Karpas-422 (cell line): ENCODE measurements around the gene TSPY2. TPM values are rescaled to one million over a fixed set of nuclear protein-coding genes. Genes with fewer than 3 reads are reported as not detected.
"Not testable (repeated sequence)": the region's sequence is repeated elsewhere in the genome, so short reads cannot be mapped to it uniquely, and the experiment has no call there.

Source experiments
- DNase-seq: peaks from one replicate; pipeline ENCODE4 v3.0.0-alpha.2; 2015
- H2AFZ ChIP-seq: fragments of 200-600 bp; sonication (generic); 2 replicates; pipeline ENCODE4 v1.6.1; 2014; ENCODE audit warnings: antibody characterized with exemption, low read length, mixed read lengths
- H3K27ac ChIP-seq: fragments of 200-600 bp; sonication (generic); 2 replicates; pipeline ENCODE4 v1.5.1; 2014; ENCODE audit warnings: mild to moderate bottlenecking, low read length, moderate library complexity
- H3K27me3 ChIP-seq: fragments of 200-600 bp; sonication (generic); 2 replicates; pipeline ENCODE4 v1.6.1; 2014; ENCODE audit warnings: low read length, mixed read lengths
- H3K36me3 ChIP-seq: fragments of 200-600 bp; sonication (generic); 2 replicates; pipeline ENCODE4 v1.6.1; 2014; ENCODE audit warnings: low read length, mixed read lengths; ENCODE audit not compliant: insufficient read depth
- H3K4me1 ChIP-seq: fragments of 200-600 bp; sonication (generic); 2 replicates; pipeline ENCODE4 v1.6.1; 2014; ENCODE audit warnings: mild to moderate bottlenecking, low read length, mixed read lengths
- H3K4me2 ChIP-seq: fragments of 200-600 bp; sonication (generic); 2 replicates; pipeline ENCODE4 v1.6.1; 2014; ENCODE audit warnings: low read length, low read depth, mild to moderate bottlenecking; ENCODE audit not compliant: poor library complexity, severe bottlenecking
- H3K4me3 ChIP-seq: fragments of 200-600 bp; sonication (generic); 2 replicates; pipeline ENCODE4 v1.5.1; 2014; ENCODE audit warnings: mild to moderate bottlenecking, antibody characterized with exemption, low read length, mixed read lengths
- H3K79me2 ChIP-seq: fragments of 200-600 bp; sonication (generic); 2 replicates; pipeline ENCODE4 v1.6.1; 2014; ENCODE audit warnings: mild to moderate bottlenecking, low read length, mixed read lengths
- H3K9ac ChIP-seq: fragments of 200-600 bp; sonication (generic); 2 replicates; pipeline ENCODE4 v1.6.0; 2014; ENCODE audit warnings: low read length
- H3K9me2 ChIP-seq: fragments of 200-600 bp; sonication (generic), shearing (Covaris generic); replicated peaks from 2 replicates; pipeline ENCODE4 v1.6.0; 2014; ENCODE audit warnings: mild to moderate bottlenecking, low read length, moderate library complexity; ENCODE audit not compliant: insufficient read depth
- H3K9me3 ChIP-seq: fragments of 300-700, 200-600 bp; sonication (generic); 2 replicates; pipeline ENCODE4 v1.6.1; 2014; ENCODE audit warnings: low read length, mixed read lengths
- H4K20me1 ChIP-seq: fragments of 200-600 bp; sonication (generic); 2 replicates; pipeline ENCODE4 v1.6.1; 2014; ENCODE audit warnings: mild to moderate bottlenecking, antibody characterized with exemption, low read length, low read depth; ENCODE audit not compliant: insufficient read depth
- total RNA-seq: library from RNA; depleted of rRNA; stranded (reverse); fragments of >200 nt; shearing (Covaris generic); gene quantifications from 2 replicates; pipeline ENCODE4 v1.2.3, GENCODE V29; 2014; ENCODE audit warnings: low replicate concordance; rRNA removed

TSPY2 gene
- not detected in 2 replicates for total RNA-seq

- not testable (repeated sequence) for H2AFZ ChIP-seq, DNase-seq, H3K27ac ChIP-seq, H3K4me1 ChIP-seq, H3K4me2 ChIP-seq, H3K9ac ChIP-seq, H3K36me3 ChIP-seq, H3K79me2 ChIP-seq, H4K20me1 ChIP-seq, H3K9me2 ChIP-seq, H3K9me3 ChIP-seq, H3K4me3 ChIP-seq, H3K27me3 ChIP-seq
Measured at GRCh38 chrY:6245923-6246322, at the start of gene TSPY2. Gene TSPY2 (plus strand): TSS chrY:6246223. CDS start chrY:6246269, 46 bp downstream.

GRCh38 chrY:6209565-6209964, 36.5 kb upstream of the TSPY2 start:
- H3K4me2 ChIP-seq, H3K9me2 ChIP-seq, H3K4me1 ChIP-seq, H3K79me2 ChIP-seq, H3K9me3 ChIP-seq, H3K4me3 ChIP-seq, H3K27ac ChIP-seq, H3K9ac ChIP-seq, DNase-seq, H3K36me3 ChIP-seq, H2AFZ ChIP-seq, H3K27me3 ChIP-seq, H4K20me1 ChIP-seq: not testable (repeated sequence)

- not testable (repeated sequence) for H3K36me3 ChIP-seq, H3K9me2 ChIP-seq, H3K4me2 ChIP-seq, DNase-seq, H3K4me3 ChIP-seq, H3K9me3 ChIP-seq, H2AFZ ChIP-seq, H4K20me1 ChIP-seq, H3K9ac ChIP-seq, H3K4me1 ChIP-seq, H3K27me3 ChIP-seq, H3K79me2 ChIP-seq, H3K27ac ChIP-seq
Measured at GRCh38 chrY:6217045-6217444, 29.0 kb upstream of the TSPY2 start.

- H3K4me1 ChIP-seq, H3K36me3 ChIP-seq, H3K27ac ChIP-seq, H3K79me2 ChIP-seq, H3K4me2 ChIP-seq, H3K9me3 ChIP-seq, DNase-seq, H3K27me3 ChIP-seq, H4K20me1 ChIP-seq, H2AFZ ChIP-seq, H3K9me2 ChIP-seq, H3K4me3 ChIP-seq, H3K9ac ChIP-seq: not testable (repeated sequence)
Measured at GRCh38 chrY:6269839-6270238, 23.8 kb downstream of the TSPY2 start.
